ENCODE measurements around the gene CAMKK1. TPM values are rescaled to one million over a fixed set of nuclear protein-coding genes. Genes with fewer than 3 reads are reported as not detected.
A peak's percentile ranks its signal among the peaks of the same experiment; 100 is the strongest.

CAMKK1 gene
- total and polyA plus RNA-seq, 5 donors: 4.2 to 6.7 (median 5.8) TPM

- WGBS: 53% methylated on average over 8 of the region's 8 CpGs
Observed at GRCh38 chr17:3877220-3877619, 15.6 kb downstream of the CAMKK1 start.

GRCh38 chr17:3875317-3875716 is 17.5 kb downstream of the CAMKK1 start:
- 91% methylated on average over 7 of the region's 7 CpGs for WGBS
- intact Hi-C loops (cut with DNase I): no loop called here

More at GRCh38 chr17:3877220-3877619, 15.6 kb downstream of the CAMKK1 start:
- Histone ChIP-seq H3K27ac (ENCODE audit: low read length) (no peak overlapping the region), H3K27me3 (ENCODE audit: control insufficient read depth, insufficient read depth) (no peaks in the 10 kb centered on the region), H3K4me3 (ENCODE audit: low read length) (no peak overlapping the region), H3K9me3 (ENCODE audit: control insufficient read depth, low read length) (no peaks in the 10 kb centered on the region), H3K4me1 (ENCODE audit: control insufficient read depth, insufficient read depth, low read length) (no peaks in the 10 kb centered on the region)
- intact Hi-C loops (cut with DNase I): no loop called here
- ATAC-seq: no peak
- DNase-seq: peak in 1 of 3 donors; percentile 29

GRCh38 chr17:3873862-3874261 is 19.0 kb downstream of the CAMKK1 start:
- intact Hi-C loops (cut with DNase I): loop anchor here in 1 of 4 donors (5.0 kb wide), 1 partner anchor 33 kb away; no protein-coding TSS in a partner anchor
- Histone ChIP-seq H3K4me3 (ENCODE audit: low read length) (no peak overlapping the region), H3K9me3 (ENCODE audit: control insufficient read depth, low read length) (no peaks in the 10 kb centered on the region), H3K4me1 (ENCODE audit: control insufficient read depth, insufficient read depth, low read length) (peaks cover 2% of the 10 kb centered on the region), H3K27me3 (ENCODE audit: control insufficient read depth, insufficient read depth) (no peaks in the 10 kb centered on the region), H3K27ac (ENCODE audit: low read length) (no peak overlapping the region)
- 95% methylated on average over 10 of the region's 10 CpGs for WGBS
- peak in 1 of 3 donors; percentile 1 for DNase-seq
- ATAC-seq: no peak

More at GRCh38 chr17:3875317-3875716, 17.5 kb downstream of the CAMKK1 start:
- no peak overlapping the region for H3K4me3 ChIP-seq (ENCODE audit: low read length)
- H3K27me3 ChIP-seq (ENCODE audit: control insufficient read depth, insufficient read depth): no peaks in the 10 kb centered on the region
- peaks cover 2% of the 10 kb centered on the region for H3K4me1 ChIP-seq (ENCODE audit: control insufficient read depth, insufficient read depth, low read length)
- ATAC-seq (no peak), DNase-seq (peak in 1 of 3 donors; percentile 13)
- H3K9me3 ChIP-seq (ENCODE audit: control insufficient read depth, low read length): no peaks in the 10 kb centered on the region
- no peak overlapping the region for H3K27ac ChIP-seq (ENCODE audit: low read length)

- peak; percentile 86 to 90 for ATAC-seq
- WGBS: 16% methylated on average over 11 of the region's 11 CpGs
- intact Hi-C loops (cut with DNase I): loop anchor here in 1 of 4 donors (5.0 kb wide), 1 partner anchor 36 kb away; no protein-coding TSS in a partner anchor
- H3K4me3 ChIP-seq (ENCODE audit: low read length): no peak overlapping the region
- peak; percentile 77 to 90 (median 89) for DNase-seq
- no peaks in the 10 kb centered on the region for H3K27me3 ChIP-seq (ENCODE audit: control insufficient read depth, insufficient read depth)
- peak overlapping the region; percentile 84 for H3K27ac ChIP-seq (ENCODE audit: low read length)
- peaks cover 2% of the 10 kb centered on the region for H3K4me1 ChIP-seq (ENCODE audit: control insufficient read depth, insufficient read depth, low read length)
- H3K9me3 ChIP-seq (ENCODE audit: control insufficient read depth, low read length): no peaks in the 10 kb centered on the region
Observed at GRCh38 chr17:3870871-3871306, 22.0 kb downstream of the CAMKK1 start.

DNA sequence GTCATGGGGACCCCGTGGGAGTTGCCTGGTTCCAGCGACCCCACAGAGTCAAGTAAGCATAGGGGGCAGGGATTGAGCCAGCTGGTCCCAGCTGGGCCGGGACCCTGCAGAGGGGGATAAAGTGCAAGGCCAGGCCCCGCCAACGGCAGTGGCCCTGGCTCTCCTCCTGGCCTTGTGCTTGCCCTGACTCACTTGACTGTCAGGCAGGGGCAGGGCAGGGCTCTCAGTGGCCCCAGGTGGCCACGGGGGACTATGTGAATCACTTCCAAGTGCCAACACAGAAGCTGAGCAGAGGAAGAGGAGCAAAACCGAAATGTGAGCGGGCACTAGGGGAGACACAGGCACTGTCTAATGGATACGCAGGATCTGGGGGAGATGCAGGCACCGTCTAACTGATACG is 25.2 kb downstream of the CAMKK1 start:
- Histone ChIP-seq H3K4me1 (ENCODE audit: control insufficient read depth, insufficient read depth, low read length) (peaks cover 2% of the 10 kb centered on the region), H3K27ac (ENCODE audit: low read length) (no peak overlapping the region), H3K27me3 (ENCODE audit: control insufficient read depth, insufficient read depth) (no peaks in the 10 kb centered on the region), H3K4me3 (ENCODE audit: low read length) (no peak overlapping the region), H3K9me3 (ENCODE audit: control insufficient read depth, low read length) (no peaks in the 10 kb centered on the region)
- peak in 1 of 3 donors; percentile 28 for DNase-seq
- intact Hi-C loops (cut with DNase I): loop anchor here in 2 of 4 donors (5.0 to 10.0 kb wide), 2 partner anchors 45 to 137 kb away; no protein-coding TSS in a partner anchor
- no peak for ATAC-seq
- WGBS: 79% methylated on average over 11 of the region's 11 CpGs

GRCh38 chr17:3867106-3867505 is 25.7 kb downstream of the CAMKK1 start:
- Histone ChIP-seq H3K27ac (ENCODE audit: low read length) (no peak overlapping the region), H3K27me3 (ENCODE audit: control insufficient read depth, insufficient read depth) (no peaks in the 10 kb centered on the region), H3K4me1 (ENCODE audit: control insufficient read depth, insufficient read depth, low read length) (peaks cover 2% of the 10 kb centered on the region), H3K4me3 (ENCODE audit: low read length) (no peak overlapping the region), H3K9me3 (ENCODE audit: control insufficient read depth, low read length) (no peaks in the 10 kb centered on the region)
- intact Hi-C loops (cut with DNase I): loop anchor here in 2 of 4 donors (5.0 to 10.0 kb wide), 2 partner anchors 45 to 138 kb away; no protein-coding TSS in a partner anchor
- DNase-seq: peak in 1 of 3 donors; percentile 47
- no peak for ATAC-seq
- 79% methylated on average over 17 of the region's 17 CpGs for WGBS

- ATAC-seq (no peak), DNase-seq (peak in 1 of 3 donors; percentile 51)
- intact Hi-C loops (cut with DNase I): loop anchor here in 2 of 4 donors (5.0 to 10.0 kb wide), 2 partner anchors 46 to 139 kb away; no protein-coding TSS in a partner anchor
- Histone ChIP-seq H3K4me3 (ENCODE audit: low read length) (no peak overlapping the region), H3K9me3 (ENCODE audit: control insufficient read depth, low read length) (no peaks in the 10 kb centered on the region), H3K27me3 (ENCODE audit: control insufficient read depth, insufficient read depth) (no peaks in the 10 kb centered on the region), H3K4me1 (ENCODE audit: control insufficient read depth, insufficient read depth, low read length) (peaks cover 2% of the 10 kb centered on the region), H3K27ac (ENCODE audit: low read length) (no peak overlapping the region)
- WGBS: 94% methylated on average over 21 of the region's 21 CpGs
Observed at GRCh38 chr17:3866276-3866675, 26.6 kb downstream of the CAMKK1 start.

- DNase-seq (peak; percentile 71 to 78 (median 71)), ATAC-seq (peak; percentile 61 to 68)
- Histone ChIP-seq H3K27ac (ENCODE audit: low read length) (no peak overlapping the region), H3K9me3 (ENCODE audit: control insufficient read depth, low read length) (no peaks in the 10 kb centered on the region), H3K4me1 (ENCODE audit: control insufficient read depth, insufficient read depth, low read length) (no peaks in the 10 kb centered on the region), H3K4me3 (ENCODE audit: low read length) (no peak overlapping the region), H3K27me3 (ENCODE audit: control insufficient read depth, insufficient read depth) (no peaks in the 10 kb centered on the region)
- WGBS: 74% methylated on average over 8 of the region's 8 CpGs
- intact Hi-C loops (cut with DNase I): loop anchor here in 2 of 4 donors (5.0 to 10.0 kb wide), 2 partner anchors 47 to 140 kb away; no protein-coding TSS in a partner anchor
Observed at GRCh38 chr17:3865176-3865575, 27.7 kb downstream of the CAMKK1 start.

- intact Hi-C loops (cut with DNase I): loop anchor here in 3 of 4 donors (5.0 to 10.0 kb wide), 2 partner anchors 140 to 143 kb away; no protein-coding TSS in a partner anchor
- WGBS: 90% methylated on average over 10 of the region's 10 CpGs
- H3K27me3 ChIP-seq (ENCODE audit: control insufficient read depth, insufficient read depth): no peaks in the 10 kb centered on the region
- no peaks in the 10 kb centered on the region for H3K9me3 ChIP-seq (ENCODE audit: control insufficient read depth, low read length)
- H3K27ac ChIP-seq (ENCODE audit: low read length): no peak overlapping the region
- DNase-seq (peak in 1 of 3 donors; percentile 27), ATAC-seq (no peak)
- H3K4me1 ChIP-seq (ENCODE audit: control insufficient read depth, insufficient read depth, low read length): no peaks in the 10 kb centered on the region
- no peak overlapping the region for H3K4me3 ChIP-seq (ENCODE audit: low read length)
Observed at GRCh38 chr17:3864534-3864933, 28.3 kb downstream of the CAMKK1 start.

DNA sequence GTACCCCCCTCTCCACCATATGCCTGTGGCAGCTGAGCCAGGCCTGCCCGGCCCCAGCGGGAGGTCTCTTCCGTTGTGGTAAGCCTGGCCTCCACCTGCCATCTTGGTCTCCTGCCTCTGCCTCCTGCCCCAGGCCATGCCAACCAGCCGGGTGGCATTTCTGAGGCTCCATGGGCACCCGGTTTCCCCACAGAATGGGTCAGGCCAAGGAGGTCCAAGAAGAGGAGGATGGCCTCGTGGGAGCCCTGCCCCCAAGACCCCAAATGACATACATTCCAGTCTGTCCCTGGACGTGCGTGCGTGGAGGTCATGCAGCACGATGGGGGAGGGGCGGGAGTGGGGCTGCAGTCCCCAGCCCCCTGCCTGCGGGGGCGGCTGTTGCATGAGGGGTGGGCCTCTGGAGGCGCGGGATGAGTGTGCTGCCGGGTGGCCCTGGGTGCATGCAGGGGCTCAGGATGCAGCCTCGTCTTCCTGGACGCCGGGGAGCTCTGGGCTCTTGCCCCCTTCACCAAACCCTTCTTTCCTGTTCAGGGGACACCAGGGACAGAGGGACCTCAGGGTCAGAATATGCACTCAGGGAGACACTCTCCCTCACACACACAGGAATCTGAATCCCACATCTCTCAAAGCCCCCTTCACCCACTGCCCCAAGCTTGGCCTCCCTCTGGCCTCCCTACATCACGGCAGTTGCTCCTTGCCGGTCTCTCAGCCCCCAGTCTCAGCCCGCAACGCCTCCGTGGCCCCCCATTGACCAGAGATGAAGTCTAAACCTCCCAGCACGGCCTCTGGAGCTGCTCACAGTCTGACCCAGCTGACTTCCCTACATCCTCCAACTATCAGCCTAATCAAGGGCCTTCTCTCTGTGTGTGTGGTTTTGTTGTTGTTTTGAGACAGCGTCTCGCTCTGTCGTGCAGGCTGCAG is 30.8 kb downstream of the CAMKK1 start:
- 88% methylated on average over 28 of the region's 28 CpGs for WGBS
- peak in 1 of 3 donors; percentile 30 for DNase-seq
- H3K4me3 ChIP-seq (ENCODE audit: low read length): no peak overlapping the region
- no peaks in the 10 kb centered on the region for H3K4me1 ChIP-seq (ENCODE audit: control insufficient read depth, insufficient read depth, low read length)
- no peaks in the 10 kb centered on the region for H3K9me3 ChIP-seq (ENCODE audit: control insufficient read depth, low read length)
- H3K27me3 ChIP-seq (ENCODE audit: control insufficient read depth, insufficient read depth): no peaks in the 10 kb centered on the region
- no peak overlapping the region for H3K27ac ChIP-seq (ENCODE audit: low read length)
- ATAC-seq: no peak
- intact Hi-C loops (cut with DNase I): loop anchor here (2.0 to 10.0 kb wide), 3 partner anchors 143 to 145 kb away; no protein-coding TSS in a partner anchor
